Stimulated activated naive CD8-positive, alpha-beta T cell treated with anti-CD3 and anti-CD28 coated beads, Interleukin-15, amount 100 ng/mL, for 72 hours (primary cell): ENCODE results near the gene GRB14.
A peak's percentile ranks its signal among the peaks of the same experiment; 100 is the strongest.

Experiments
- ATAC-seq: fragments of 150-1000 bp; cut with Tn5 transposase; 2 replicates; pipeline ENCODE4 v1.10.0; 2021; ENCODE audit warnings: mild to moderate bottlenecking, moderate library complexity
- DNase-seq, 2 donors: peaks; one replicate each; pipeline ENCODE4 v3.0.0; 2021 to 2022
- H3K27ac Mint-ChIP-seq, 2 donors: one replicate each; pipeline ENCODE4 v1.8.0; 2022; ENCODE audit warnings: mild to moderate bottlenecking in 2 of 2, mixed read lengths in 2 of 2, moderate library complexity in 2 of 2
- H3K27me3 Mint-ChIP-seq: one replicate; pipeline ENCODE4 v1.8.0; 2022; ENCODE audit warnings: mixed read lengths
- H3K4me1 Mint-ChIP-seq: one replicate; pipeline ENCODE4 v1.8.0; 2022; ENCODE audit warnings: mild to moderate bottlenecking, mixed read lengths
- H3K4me3 Mint-ChIP-seq, 2 donors: one replicate each; pipeline ENCODE4 v1.8.0; 2022; ENCODE audit warnings: mild to moderate bottlenecking in 2 of 2, mixed read lengths in 2 of 2, moderate library complexity in 1 of 2
- H3K9me3 Mint-ChIP-seq, 2 donors: one replicate each; pipeline ENCODE4 v1.8.0; 2022; ENCODE audit warnings: mixed read lengths in 2 of 2

The GRB14 gene

DNA sequence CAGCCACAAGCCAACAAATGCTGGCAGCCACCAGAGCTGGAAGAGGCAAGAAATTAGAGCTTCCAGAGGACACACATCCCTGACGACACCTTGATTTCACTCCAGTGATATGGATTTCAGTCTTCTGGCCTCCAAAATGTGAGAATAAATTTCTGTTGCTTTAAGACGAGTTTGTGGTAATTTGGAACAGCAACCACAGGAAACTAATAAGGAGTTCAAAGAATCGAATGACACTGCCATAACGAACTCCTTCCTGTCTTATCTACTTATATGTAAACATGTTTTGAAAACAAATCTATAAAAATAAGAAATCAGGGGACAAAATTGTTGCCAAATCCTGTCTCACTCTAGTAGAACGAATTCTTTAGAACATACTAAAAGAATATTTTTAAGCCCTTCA lies 75.8 kb downstream of the GRB14 start:
- Mint-ChIP-seq H3K27me3 (no peaks in the 10 kb centered on the region), H3K9me3 (peaks cover 6 to 11% of the 10 kb centered on the region in 2 donors), H3K4me1 (no peaks in the 10 kb centered on the region), H3K27ac (no peak overlapping the region), H3K4me3 (no peak overlapping the region)
- ATAC-seq, result no peak
- DNase-seq, result no peak

DNA sequence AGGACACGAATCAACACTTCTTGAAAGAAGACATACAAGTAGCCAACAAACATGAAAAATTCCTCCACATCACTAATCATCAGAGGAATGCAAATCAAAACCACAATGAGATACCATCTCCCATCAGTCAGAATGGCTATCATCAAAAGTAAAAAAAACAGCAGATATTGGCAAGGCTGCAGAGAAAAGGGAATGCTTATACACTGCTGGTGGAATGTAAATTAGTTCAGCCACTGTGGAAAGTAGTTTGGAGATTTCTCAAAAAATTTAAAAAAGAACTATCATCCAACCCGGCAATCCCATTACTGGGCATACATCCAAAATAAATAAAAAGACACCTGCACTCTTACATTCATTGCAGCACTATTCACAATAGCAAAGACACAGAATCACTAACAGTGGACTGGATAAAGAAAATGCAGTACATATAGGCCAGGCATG lies 78.7 kb downstream of the GRB14 start:
- ATAC-seq (no peak), DNase-seq (no peak)
- no peak overlapping the region for H3K4me3 Mint-ChIP-seq

DNA sequence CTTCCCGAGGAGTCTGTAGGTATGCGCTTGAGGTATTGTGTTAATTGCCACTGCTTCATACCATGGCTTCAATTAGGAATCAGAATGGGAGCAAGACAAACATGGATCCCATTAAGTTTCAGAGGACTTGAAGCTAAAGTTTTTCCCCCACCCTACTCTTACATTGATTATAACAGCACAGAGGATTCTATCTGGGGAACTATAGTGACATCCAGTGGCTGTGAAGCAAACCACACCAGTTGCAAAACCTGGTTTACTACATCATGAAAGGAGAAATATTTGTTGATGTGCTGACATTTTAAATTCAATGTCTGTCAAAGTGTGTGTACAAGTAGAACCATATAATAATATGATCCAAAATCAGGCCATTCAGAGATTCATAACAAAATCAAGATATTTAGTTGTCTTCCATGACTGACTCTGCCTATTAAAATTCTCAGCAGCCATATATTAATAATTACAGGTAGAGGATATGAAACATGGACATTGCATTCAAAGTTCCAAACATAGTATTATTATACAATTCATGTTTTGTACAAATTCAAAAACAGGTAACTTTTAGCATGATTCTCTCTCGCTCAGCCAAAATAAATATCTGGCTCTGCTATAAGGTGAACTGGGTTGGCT lies 82.9 kb downstream of the GRB14 start:
- Mint-ChIP-seq H3K4me1 (no peaks in the 10 kb centered on the region), H3K4me3 (no peak overlapping the region), H3K9me3 (peaks cover 6% of the 10 kb centered on the region in 2 donors), H3K27ac (no peak overlapping the region), H3K27me3 (no peaks in the 10 kb centered on the region)
- DNase-seq, result no peak
- ATAC-seq, result no peak

More for the DNA sequence above, 78.7 kb downstream of the GRB14 start:
- H3K27me3 Mint-ChIP-seq, result no peaks in the 10 kb centered on the region
- no peaks in the 10 kb centered on the region for H3K4me1 Mint-ChIP-seq
- no peak overlapping the region for H3K27ac Mint-ChIP-seq
- H3K9me3 Mint-ChIP-seq, result peaks cover 6 to 11% of the 10 kb centered on the region in 2 donors

DNA sequence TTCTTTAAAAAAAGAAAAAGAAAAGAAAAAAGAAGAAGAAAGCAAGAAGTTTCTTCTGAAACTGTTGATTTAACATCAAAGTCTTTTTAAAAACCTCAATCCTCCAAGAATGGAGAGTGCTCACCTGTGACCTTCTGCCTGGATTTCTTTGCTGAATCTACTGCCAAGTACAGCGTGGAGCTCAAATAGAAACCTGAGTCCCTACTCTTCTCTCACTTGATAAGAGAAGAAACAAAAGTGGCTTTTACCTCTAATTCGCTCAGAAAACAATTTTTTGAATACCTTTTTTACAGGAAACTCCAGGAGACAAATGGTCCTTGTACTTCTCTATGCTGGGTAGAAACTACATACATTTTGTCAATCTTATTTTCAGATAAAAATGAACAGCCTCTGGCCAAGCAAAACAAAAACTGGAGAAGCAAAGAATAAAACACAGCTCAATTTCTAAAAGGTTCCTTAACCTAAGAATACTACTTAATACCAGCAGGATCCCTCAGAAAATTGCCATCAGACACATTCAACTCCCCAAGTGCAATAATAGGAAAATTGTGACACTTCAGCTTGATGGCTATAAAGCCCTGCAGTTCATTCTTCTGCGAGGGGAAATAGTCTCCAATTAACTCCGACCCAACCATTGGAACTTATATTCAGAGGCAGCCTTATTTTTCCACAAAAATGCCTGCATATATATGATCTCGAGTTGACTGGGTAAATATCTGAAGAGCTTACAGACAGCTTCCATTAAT lies 85.8 kb downstream of the GRB14 start:
- DNase-seq, result no peak
- Mint-ChIP-seq H3K4me3 (no peak overlapping the region), H3K27ac (no peak overlapping the region), H3K9me3 (no peaks in the 10 kb centered on the region), H3K27me3 (no peaks in the 10 kb centered on the region), H3K4me1 (no peaks in the 10 kb centered on the region)
- no peak for ATAC-seq

DNA sequence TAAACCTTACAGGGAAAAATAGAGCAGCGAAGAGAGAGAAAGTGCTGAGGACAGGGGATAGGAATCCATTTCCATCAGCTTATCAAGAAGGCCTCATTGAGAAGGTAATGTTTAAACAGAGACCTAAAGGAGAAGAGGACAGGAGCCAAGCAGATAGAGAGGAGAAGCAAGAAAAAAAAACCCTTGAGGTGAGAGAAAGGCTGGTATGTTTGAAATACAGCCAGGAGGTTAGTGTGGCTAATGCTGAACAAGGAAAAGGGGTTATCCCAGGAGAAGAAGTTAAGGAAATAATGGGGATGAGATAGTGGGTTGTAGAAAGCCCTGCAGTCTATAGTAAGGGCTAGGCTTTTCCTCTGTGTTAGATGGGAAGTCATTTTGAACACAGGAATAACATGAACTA lies 90.8 kb downstream of the GRB14 start:
- ATAC-seq (no peak), DNase-seq (no peak)
- no peaks in the 10 kb centered on the region for H3K4me1 Mint-ChIP-seq
- H3K27me3 Mint-ChIP-seq, result no peaks in the 10 kb centered on the region
- no peaks in the 10 kb centered on the region for H3K9me3 Mint-ChIP-seq
- no peak overlapping the region for H3K27ac Mint-ChIP-seq
- no peak overlapping the region for H3K4me3 Mint-ChIP-seq

DNA sequence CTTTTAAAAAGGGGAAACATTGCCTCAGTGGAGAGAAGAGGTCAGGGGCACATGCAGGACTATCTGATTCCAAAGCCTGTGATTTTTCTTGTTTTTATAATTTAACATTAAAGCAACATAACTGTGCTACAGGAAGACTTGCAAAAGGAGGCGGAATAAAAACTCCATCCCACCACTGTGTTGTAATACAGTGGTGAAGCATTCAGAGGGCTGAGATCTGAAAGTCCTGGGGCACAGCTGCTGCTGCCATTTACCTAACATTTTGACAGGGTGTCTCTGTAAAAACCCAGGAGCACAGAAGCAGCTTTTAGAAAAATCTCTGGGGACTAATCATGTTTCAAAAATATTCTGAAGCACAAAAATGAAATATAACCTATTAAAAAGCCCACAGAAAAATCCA lies 97.6 kb downstream of the GRB14 start:
- no peaks in the 10 kb centered on the region for H3K4me1 Mint-ChIP-seq
- DNase-seq (no peak), ATAC-seq (no peak)
- H3K27ac Mint-ChIP-seq, result no peak overlapping the region
- H3K27me3 Mint-ChIP-seq, result no peaks in the 10 kb centered on the region
- no peak overlapping the region for H3K4me3 Mint-ChIP-seq
- H3K9me3 Mint-ChIP-seq, result peaks cover under 1 to 30% of the 10 kb centered on the region in 2 donors

DNA sequence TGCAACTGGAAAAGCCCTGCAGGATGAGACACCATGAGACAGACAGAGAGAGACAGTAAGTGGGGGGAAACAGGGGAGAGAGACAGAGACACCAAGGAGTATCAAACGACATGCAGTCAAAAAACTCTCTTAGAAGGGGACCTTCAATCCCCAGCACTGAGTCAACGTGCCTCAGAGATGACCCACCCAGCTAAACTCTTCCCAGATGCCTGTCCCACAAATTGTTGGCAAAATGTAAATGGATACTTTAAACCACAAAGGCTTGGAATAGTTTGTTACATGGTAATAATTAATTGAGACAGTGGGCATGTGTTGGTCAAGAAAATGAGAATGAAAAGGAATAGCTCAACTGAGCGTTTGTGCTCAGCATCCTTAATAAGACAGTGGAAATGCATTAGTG lies 98.3 kb downstream of the GRB14 start:
- Mint-ChIP-seq H3K4me1 (no peaks in the 10 kb centered on the region), H3K27me3 (no peaks in the 10 kb centered on the region), H3K9me3 (peaks cover 7 to 37% of the 10 kb centered on the region in 2 donors), H3K27ac (no peak overlapping the region), H3K4me3 (no peak overlapping the region)
- no peak for ATAC-seq
- DNase-seq, result no peak

DNA sequence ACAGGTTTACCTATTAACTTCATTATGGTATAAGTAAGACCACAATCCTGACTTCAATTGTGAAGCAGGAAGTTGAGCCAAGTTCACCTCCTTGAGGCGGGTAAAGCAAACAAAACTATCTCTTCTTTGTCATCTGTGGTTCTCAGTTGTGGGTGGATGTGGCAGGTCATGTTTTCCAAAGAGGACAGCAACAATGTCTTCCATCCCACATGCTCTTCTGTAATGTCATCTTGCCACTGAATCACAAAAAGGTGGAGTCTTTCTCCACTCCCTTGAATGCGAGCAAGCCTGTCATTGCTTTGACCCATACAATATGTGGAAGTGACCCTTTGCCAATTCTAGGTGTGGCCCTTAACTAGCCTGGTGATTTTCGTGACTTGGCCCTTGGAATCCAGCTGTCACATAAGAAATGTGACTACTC lies 98.7 kb downstream of the GRB14 start:
- H3K4me3 Mint-ChIP-seq, result no peak overlapping the region
- H3K9me3 Mint-ChIP-seq, result peaks cover 8 to 38% of the 10 kb centered on the region in 2 donors
- DNase-seq, result no peak
- H3K27ac Mint-ChIP-seq, result no peak overlapping the region
- ATAC-seq, result no peak
- no peaks in the 10 kb centered on the region for H3K27me3 Mint-ChIP-seq
- H3K4me1 Mint-ChIP-seq, result no peaks in the 10 kb centered on the region

DNA sequence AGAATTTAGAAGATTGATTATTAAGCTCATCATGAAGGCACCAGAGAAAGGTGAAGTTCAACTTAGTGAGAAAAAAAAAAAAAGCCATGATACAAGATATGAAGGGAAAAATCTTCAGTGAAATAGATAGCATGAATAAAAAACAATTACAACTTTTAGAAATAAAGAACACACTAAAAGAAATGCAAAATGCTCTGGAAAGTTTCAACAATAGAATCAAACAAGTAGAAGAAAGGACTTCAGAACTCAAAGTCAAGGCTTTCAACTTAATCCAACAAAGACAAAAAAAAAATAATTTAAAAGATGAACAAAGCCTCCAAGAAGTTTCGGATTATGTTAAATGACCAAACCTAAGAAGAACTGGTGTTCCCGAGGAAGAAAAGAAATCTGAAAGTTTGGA lies 105.5 kb downstream of the GRB14 start:
- H3K4me1 Mint-ChIP-seq, result no peaks in the 10 kb centered on the region
- no peaks in the 10 kb centered on the region for H3K27me3 Mint-ChIP-seq
- H3K4me3 Mint-ChIP-seq, result no peak overlapping the region
- DNase-seq (no peak), ATAC-seq (no peak)
- no peak overlapping the region for H3K27ac Mint-ChIP-seq
- H3K9me3 Mint-ChIP-seq, result peaks cover 34 to 60% of the 10 kb centered on the region in 2 donors

DNA sequence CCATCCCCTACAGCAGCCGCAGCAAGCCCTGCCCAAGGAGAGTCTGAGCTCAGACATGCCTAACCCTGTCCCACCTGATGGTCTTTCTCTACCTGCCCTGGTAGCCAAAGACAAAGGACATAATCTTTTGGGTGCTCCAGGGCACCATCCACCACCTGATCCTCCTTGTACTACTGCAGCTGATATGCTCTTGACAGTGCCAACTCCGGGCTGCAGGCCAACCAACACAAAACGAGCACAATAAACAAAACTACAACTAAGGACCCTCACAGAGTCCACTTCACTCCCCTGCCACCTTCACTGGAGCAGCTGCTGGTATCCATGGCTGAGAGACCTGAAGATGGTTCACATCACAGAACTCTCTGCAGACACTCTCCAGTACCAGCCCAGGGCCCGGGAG lies 106.3 kb downstream of the GRB14 start:
- no peaks in the 10 kb centered on the region for H3K27me3 Mint-ChIP-seq
- H3K9me3 Mint-ChIP-seq, result peaks cover 34 to 53% of the 10 kb centered on the region in 2 donors
- H3K4me3 Mint-ChIP-seq, result no peak overlapping the region
- DNase-seq (no peak), ATAC-seq (no peak)
- no peak overlapping the region for H3K27ac Mint-ChIP-seq
- H3K4me1 Mint-ChIP-seq, result no peaks in the 10 kb centered on the region

DNA sequence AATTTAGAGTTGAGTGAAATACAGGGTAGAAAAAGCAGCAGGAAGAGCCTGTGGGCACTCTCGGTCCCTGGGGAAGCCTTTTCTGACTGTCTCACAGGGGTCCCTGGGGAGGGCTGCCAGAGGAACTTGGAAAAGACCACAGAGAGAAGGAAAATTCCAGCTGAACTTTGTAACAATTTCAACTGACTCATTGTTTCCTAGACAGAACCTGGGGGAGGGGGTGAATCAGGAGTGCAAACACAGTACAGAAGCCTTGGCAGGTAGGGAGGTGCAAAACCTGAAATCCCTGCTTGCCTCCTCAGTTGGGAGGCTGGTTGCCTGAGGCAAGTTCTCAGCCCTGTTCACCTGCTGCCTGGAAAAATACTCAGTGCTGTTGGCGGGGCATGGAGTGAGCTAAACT lies 106.8 kb downstream of the GRB14 start:
- Mint-ChIP-seq H3K27me3 (no peaks in the 10 kb centered on the region), H3K4me3 (no peak overlapping the region), H3K4me1 (no peaks in the 10 kb centered on the region), H3K27ac (no peak overlapping the region), H3K9me3 (peaks cover 34 to 49% of the 10 kb centered on the region in 2 donors)
- DNase-seq (no peak), ATAC-seq (no peak)

DNA sequence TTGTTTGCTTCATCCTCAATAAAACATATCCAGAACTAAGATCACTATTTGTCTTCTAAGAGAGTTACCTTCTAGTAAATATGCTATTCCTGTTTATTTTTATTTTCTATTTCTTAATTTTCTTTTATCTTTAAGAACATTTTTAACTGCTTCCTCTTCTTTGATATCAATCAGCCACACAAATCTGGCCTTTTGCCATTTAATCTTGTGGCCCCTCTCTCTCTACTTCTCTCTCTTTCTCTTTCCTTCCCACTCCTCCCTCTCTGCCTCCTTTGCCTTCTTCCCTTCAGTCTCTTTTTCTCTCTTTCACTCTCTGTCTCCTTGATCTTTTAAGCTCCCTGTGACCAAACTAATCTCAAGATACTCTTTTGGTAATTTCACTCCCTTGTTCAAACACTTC lies 108.4 kb downstream of the GRB14 start:
- ATAC-seq, result no peak
- peaks cover 26 to 35% of the 10 kb centered on the region in 2 donors for H3K9me3 Mint-ChIP-seq
- DNase-seq, result no peak
- H3K27me3 Mint-ChIP-seq, result no peaks in the 10 kb centered on the region
- H3K27ac Mint-ChIP-seq, result no peak overlapping the region
- no peak overlapping the region for H3K4me3 Mint-ChIP-seq
- H3K4me1 Mint-ChIP-seq, result no peaks in the 10 kb centered on the region

DNA sequence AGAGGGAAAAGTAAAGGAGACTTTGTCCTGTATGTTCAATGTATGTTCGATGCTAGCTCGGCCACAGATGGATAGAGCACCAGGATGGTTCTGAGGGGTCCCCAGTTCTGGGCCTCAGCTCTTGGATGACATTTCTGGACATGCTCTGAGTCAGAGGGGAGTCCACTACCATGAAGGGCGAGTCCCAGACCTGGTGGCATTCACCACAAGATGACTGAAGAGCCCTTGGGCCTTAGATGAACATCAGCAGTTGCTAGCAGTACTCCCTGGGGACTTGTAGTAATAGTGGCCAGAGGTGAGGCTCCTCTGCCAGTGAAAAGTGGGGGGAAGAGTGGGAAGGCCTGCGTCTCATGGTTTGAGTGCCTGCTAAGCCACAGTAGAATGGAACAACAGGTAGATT lies 109.5 kb downstream of the GRB14 start:
- Mint-ChIP-seq H3K9me3 (peaks cover 18 to 35% of the 10 kb centered on the region in 2 donors), H3K27ac (no peak overlapping the region), H3K4me3 (no peak overlapping the region), H3K27me3 (no peaks in the 10 kb centered on the region), H3K4me1 (no peaks in the 10 kb centered on the region)
- peak; percentile 7 for ATAC-seq
- DNase-seq, result no peak

DNA sequence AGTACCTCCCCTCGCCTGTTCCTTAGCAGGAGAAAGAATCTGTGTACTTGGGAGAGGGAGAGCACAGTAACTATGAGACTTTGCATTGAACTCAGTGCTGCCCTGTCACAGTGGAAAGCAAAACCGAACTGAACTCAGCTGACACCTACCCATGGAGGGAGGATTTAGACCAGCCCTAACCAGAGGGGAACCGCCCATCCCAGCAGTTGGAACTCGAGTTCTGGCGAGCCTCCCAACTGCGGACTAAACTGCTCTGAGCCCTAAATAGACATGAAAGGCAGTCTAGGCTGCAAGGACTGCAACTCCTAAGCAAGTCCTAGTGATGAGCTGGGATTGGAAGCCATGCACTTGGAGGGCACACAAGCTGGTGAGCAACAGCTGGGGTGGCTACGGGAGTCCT lies 110.4 kb downstream of the GRB14 start:
- Mint-ChIP-seq H3K27me3 (no peaks in the 10 kb centered on the region), H3K27ac (no peak overlapping the region), H3K4me3 (no peak overlapping the region), H3K4me1 (no peaks in the 10 kb centered on the region), H3K9me3 (peaks cover 18 to 35% of the 10 kb centered on the region in 2 donors)
- ATAC-seq, result no peak
- DNase-seq, result no peak

DNA sequence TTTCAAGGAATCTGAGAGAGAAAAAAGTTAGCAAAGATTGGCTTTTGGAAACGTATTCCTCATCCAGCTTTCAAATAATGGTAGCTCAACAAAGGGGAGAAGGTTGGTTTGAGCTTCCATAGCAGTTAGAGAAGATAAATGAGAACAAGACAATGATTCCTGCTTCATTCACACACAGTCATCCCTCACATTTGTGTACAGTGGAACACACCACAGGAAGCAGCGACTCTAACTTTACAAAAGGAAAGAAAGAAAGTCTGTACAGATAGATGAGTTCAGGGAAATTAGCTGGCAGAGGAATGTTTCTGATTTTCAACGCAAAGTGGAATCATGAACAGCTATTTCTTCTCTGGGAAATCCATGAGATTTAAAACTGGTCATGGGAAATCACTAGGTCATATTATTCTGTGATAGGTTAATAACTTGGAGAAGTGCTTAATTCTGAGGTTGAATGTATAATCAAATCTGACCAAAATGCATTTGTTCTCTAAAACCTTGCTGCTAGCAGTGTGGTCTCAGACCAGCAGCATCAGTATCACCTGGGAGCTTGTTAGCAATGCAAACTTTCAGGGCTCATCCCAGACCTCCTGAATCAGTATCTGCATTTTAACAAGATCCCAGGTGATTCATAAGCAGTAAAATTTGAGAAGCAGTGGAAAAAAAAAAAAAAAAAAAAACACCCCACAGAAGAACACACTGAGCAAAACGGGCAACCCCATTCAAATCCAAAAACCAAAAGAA lies 112.0 kb downstream of the GRB14 start:
- peaks cover 12 to 28% of the 10 kb centered on the region in 2 donors for H3K9me3 Mint-ChIP-seq
- ATAC-seq, result no peak
- H3K4me1 Mint-ChIP-seq, result no peaks in the 10 kb centered on the region
- no peak overlapping the region for H3K27ac Mint-ChIP-seq
- no peak for DNase-seq
- H3K4me3 Mint-ChIP-seq, result no peak overlapping the region
- H3K27me3 Mint-ChIP-seq, result no peaks in the 10 kb centered on the region

DNA sequence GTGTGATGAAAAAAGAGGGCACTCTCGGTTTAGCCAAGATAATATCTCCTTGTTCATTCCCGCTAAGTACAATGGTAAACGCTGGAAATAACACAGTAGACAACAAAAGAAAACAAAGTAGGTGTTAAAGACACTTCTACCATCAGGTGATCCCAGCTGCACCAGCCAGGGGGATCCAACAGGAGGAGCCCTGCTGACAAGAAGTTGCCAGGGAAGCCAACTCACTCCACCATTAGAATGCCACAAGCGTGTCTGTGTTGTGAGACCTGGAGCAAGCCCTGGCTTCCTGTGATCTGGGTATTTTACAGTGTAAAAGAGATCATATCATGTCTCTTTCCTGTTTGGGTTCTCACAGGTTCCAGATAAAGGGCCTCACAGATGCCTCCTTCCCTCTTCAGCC lies 117.0 kb downstream of the GRB14 start:
- Mint-ChIP-seq H3K27me3 (no peaks in the 10 kb centered on the region), H3K9me3 (peaks cover 0 to 7% of the 10 kb centered on the region in 2 donors), H3K4me1 (no peaks in the 10 kb centered on the region), H3K4me3 (no peak overlapping the region), H3K27ac (no peak overlapping the region)
- DNase-seq (no peak), ATAC-seq (no peak)
